Measurements from ENCODE around the gene FAM81B.

Gene FAM81B

GRCh38 chr5:95471942-95472341 is 80.8 kb downstream of the FAM81B start:
- DNase-seq (ENCODE audit: low read depth), result no peak

DNA sequence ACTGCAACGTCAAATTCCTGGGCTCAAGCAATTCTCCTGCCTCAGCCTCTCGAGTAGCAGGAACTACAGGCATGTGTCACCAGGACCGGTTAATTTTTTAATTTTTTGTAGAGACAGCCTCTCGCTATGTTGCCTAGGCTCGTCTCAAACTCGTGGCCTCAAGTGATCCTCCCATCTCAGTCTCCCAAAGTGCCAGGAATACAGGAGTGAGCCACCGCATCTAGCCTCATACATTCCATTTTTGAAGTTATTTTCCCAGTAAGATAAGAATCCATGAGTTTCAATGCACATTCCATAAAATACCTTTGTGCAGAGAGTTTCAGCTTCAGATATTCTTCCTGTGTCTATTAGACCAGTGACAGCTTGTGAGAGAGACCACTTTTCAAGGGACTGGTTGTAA is 93.3 kb downstream of the FAM81B start:
- DNase-seq (ENCODE audit: low read depth), result no peak

DNA sequence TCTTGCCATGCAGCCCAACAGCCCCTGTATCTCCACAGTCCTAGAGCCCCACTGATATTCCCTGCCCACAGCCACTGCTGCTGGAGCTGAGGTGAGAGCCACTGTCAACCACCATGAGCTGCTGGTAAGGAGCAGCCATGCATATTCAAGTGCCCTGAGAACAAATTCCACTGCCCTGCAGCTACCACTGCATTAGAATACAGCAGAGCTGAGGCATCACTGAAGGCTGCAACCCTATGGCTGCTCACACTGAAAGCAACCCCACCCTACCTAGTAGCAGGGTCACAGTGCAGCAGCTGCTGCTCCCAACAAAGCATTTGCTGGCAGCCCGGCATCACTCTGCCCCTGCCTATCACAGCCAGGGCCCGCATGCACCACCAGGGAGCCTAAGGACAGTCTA is 95.0 kb downstream of the FAM81B start:
- no peak for DNase-seq (ENCODE audit: low read depth)

GRCh38 chr5:95487880-95488279 is 96.7 kb downstream of the FAM81B start:
- DNase-seq (ENCODE audit: low read depth), result no peak
